Stomach (tissue), 9 donors: ENCODE measurements around the gene HOOK2. TPM values are rescaled to one million over a fixed set of nuclear protein-coding genes. Genes with fewer than 3 reads are reported as not detected.

Source experiments
- DNase-seq, 2 donors: peaks; one replicate each; pipeline versions ENCODE4 v3.0.0 to v3.0.0-alpha.2; 2013 to 2019
- H3K27ac ChIP-seq, 5 donors: fragments of 200-600 bp in 4 of 5; sonication (generic) in 4 of 5; one replicate each; pipeline ENCODE4 v1.5.1; 2013 to 2019; ENCODE audit warnings: mild to moderate bottlenecking in 1 of 5, moderate library complexity in 1 of 5
- H3K27me3 ChIP-seq, 3 donors: fragments of 200-600 bp; sonication (generic); one replicate each; pipeline ENCODE4 v1.5.1; 2017 to 2019; ENCODE audit warnings: mixed run types in 1 of 3
- H3K36me3 ChIP-seq, 4 donors: fragments of 200-600 bp; sonication (generic); 1 replicate in 3 of 4; 2 replicates in 1 of 4; pipeline ENCODE4 v1.5.1; 2016 to 2019
- H3K4me1 ChIP-seq, 4 donors: fragments of 200-600 bp; sonication (generic); one replicate each; pipeline ENCODE4 v1.5.1; 2016 to 2019
- H3K4me3 ChIP-seq, 4 donors: fragments of 200-600 bp; sonication (generic) in 3 of 4; one replicate each; pipeline ENCODE4 v1.5.1; 2016 to 2019; ENCODE audit warnings: mild to moderate bottlenecking in 1 of 4
- H3K9me3 ChIP-seq, 4 donors: fragments of 200-600 bp; sonication (generic); one replicate each; pipeline ENCODE4 v1.5.1; 2016 to 2019
- EP300 ChIP-seq: sonication (generic); formaldehyde crosslinking; IDR thresholded peaks from one replicate; pipeline ENCODE4 v1.6.1; 2017; ENCODE audit warnings: antibody characterized with exemption
- POLR2A ChIP-seq, 4 donors: fragments of 450-650 bp; IDR thresholded peaks; one replicate each; pipeline ENCODE4 v1.6.1; 2016; ENCODE audit warnings: antibody characterized with exemption in 4 of 4, control low read depth in 2 of 4, mild to moderate bottlenecking in 1 of 4, moderate library complexity in 1 of 4
- POLR2AphosphoS5 ChIP-seq, 3 donors: sonication (generic); formaldehyde crosslinking; IDR thresholded peaks; one replicate each; pipeline ENCODE4 v1.6.1; 2016; ENCODE audit warnings: antibody characterized with exemption in 3 of 3
- WGBS, 5 donors: extraction: QIAGEN DNeasy Blood & Tissue Kit in 3 of 5; methylation state at CpG; one replicate each; pipeline versions ENCODE4 v1.1.5 to v1.1.7; 2013 to 2018; 5-methylcytosine and 5-hydroxymethylcytosine counted together
- intact Hi-C: fragments of 100-400 bp; cut with DNase I; formaldehyde crosslinking; loops from one replicate; pipeline ENCODE4 v1.15.1; 2023; ENCODE audit warnings: low total_unique reads
- polyA plus RNA-seq, 3 donors: library from polyadenylated mRNA; stranded (reverse); fragments of 200-250 nt; gene quantifications; one replicate each; pipeline ENCODE4 v1.2.3, GENCODE V29; 2013
- total RNA-seq, 5 donors: library from RNA; depleted of rRNA; stranded (reverse); fragments of >200 nt; gene quantifications; one replicate each; pipeline versions ENCODE4 v1.1.0 to v1.2.3, GENCODE V29; 2014 to 2016
- TF ChIP-seq, protein P1 (sequence below), 7 experiments: fragments of 450-650 bp in 4 of 7; fragments of 200-600 bp in 3 of 7; sonication (generic) in 3 of 7; IDR thresholded peaks; one replicate each; pipeline ENCODE4 v1.5.1; 2016 to 2019; ENCODE audit warnings: antibody characterized with exemption in 7 of 7, control low read depth in 2 of 7, mild to moderate bottlenecking in 1 of 7
- donor health status: healthy with polysubstance abuse.
- donor health status: Bipolar disorder and iron deficiency.
- donor health status: healthy.

The HOOK2 gene
- total and polyA plus RNA-seq, 8 donors = 30.1 to 797 (median 70.4) TPM

DNA sequence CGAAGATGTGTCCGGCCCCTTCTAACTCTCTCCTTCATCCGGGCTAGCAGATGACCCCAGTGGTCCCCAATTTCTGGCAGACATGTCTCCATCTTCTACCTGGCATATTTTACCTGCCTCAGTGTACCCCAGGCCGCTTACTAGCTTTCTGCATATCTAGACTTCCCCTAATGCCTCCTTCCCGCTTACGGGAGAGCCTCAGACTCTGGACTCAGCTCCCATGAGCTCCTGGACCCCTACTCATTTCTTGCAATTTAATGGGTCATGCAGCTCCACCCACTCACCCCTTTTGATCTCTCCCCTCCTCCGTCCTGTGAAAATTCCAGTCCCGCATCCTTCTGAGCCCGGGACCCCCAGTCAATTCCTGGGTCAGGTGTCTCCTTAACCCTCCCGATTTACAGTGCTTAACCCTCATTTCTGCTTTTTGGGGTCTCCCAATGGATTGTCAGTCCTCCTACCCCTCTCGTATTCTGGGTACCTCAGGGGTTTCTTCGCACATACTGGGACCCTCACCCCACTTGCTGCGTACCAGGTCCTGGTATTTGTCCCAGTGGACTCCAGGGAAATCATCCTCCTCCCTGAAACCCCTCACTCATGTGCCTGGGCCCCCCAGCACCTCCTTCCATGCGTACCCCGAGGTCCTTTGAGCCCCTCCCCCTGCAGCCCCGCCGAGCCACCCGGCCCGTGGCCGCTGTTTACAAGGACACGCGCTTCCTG is 15.4 kb upstream of the HOOK2 start:
- TF ChIP-seq, protein P1, sequence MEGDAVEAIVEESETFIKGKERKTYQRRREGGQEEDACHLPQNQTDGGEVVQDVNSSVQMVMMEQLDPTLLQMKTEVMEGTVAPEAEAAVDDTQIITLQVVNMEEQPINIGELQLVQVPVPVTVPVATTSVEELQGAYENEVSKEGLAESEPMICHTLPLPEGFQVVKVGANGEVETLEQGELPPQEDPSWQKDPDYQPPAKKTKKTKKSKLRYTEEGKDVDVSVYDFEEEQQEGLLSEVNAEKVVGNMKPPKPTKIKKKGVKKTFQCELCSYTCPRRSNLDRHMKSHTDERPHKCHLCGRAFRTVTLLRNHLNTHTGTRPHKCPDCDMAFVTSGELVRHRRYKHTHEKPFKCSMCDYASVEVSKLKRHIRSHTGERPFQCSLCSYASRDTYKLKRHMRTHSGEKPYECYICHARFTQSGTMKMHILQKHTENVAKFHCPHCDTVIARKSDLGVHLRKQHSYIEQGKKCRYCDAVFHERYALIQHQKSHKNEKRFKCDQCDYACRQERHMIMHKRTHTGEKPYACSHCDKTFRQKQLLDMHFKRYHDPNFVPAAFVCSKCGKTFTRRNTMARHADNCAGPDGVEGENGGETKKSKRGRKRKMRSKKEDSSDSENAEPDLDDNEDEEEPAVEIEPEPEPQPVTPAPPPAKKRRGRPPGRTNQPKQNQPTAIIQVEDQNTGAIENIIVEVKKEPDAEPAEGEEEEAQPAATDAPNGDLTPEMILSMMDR (IDR thresholded peaks at IDR 0.05) = no peak
- TF ChIP-seq POLR2A (IDR thresholded peaks at IDR 0.05) (no peak), EP300 (no peak), POLR2AphosphoS5 (IDR thresholded peaks at IDR 0.05) (no peak)
- Histone ChIP-seq H3K9me3 (no peaks in the 10 kb centered on the region), H3K4me3 (peak overlapping the region; percentile 79 to 93 (median 86)), H3K27ac (peak overlapping the region; percentile 92 to 100 (median 99)), H3K36me3 (no peaks in the 10 kb centered on the region), H3K4me1 (peaks cover 58 to 66% (median 61%) of the 10 kb centered on the region in 4 donors), H3K27me3 (no peaks in the 10 kb centered on the region)
- DNase-seq = peak in 1 of 2 donors; percentile 56
- WGBS, 5 donors = 1% methylated on average over 13 to 22 of the region's 22 CpGs
- intact Hi-C loops = no loop called here

DNA sequence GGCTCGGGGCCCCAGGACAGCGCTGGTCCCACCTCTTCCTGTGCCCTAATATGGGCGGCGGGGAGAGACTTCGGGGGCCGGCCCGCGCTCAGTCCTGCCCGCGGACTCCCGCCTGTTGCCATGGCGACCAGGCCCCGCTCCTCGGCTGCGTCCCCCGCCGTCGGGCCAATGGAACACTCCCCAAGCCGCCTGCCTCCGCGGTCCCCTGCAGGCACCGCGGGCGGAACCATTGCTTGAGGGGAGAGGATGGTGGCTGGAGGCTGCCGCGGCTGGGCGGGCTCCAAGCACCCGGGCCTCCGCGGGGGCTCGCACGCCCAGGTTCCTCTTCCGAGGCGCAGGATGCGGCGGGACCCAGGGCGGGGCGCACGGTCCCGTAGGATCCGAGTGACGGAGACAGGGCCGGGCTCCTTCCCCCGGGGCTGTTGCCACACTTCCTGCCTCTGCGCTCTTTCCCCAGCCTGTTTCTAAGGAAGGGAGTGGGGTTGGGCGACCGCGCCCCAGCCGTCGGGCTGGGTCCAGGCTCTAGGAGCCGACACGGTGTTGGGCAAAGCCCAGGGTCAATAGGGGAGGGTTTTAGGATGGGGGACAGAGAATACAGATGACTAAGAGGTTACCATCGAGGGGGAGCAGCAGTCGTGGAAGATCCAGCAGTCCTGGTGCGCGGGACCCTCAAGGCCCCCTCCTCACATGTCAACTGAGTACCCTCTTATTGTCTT is 14.7 kb upstream of the HOOK2 start:
- peak overlapping the region; percentile 79 to 93 (median 86) for H3K4me3 ChIP-seq
- TF ChIP-seq EP300 (peak; percentile 31), POLR2A (IDR thresholded peaks at IDR 0.05) (peak in 2 of 4 donors; percentile 45 to 84), POLR2AphosphoS5 (IDR thresholded peaks at IDR 0.05) (peak; percentile 91 to 98 (median 97))
- TF ChIP-seq, protein P1 (IDR thresholded peaks at IDR 0.05) = no peak
- no peaks in the 10 kb centered on the region for H3K27me3 ChIP-seq
- peak overlapping the region; percentile 92 to 100 (median 99) for H3K27ac ChIP-seq
- peak; percentile 96 to 99 for DNase-seq
- intact Hi-C loops = no loop called here
- no peaks in the 10 kb centered on the region for H3K9me3 ChIP-seq
- 0 to 1% (median 0%) methylated on average over 18 to 56 of the region's 56 CpGs for WGBS, 5 donors
- no peaks in the 10 kb centered on the region for H3K36me3 ChIP-seq
- peaks cover 61 to 72% (median 63%) of the 10 kb centered on the region in 4 donors for H3K4me1 ChIP-seq

DNA sequence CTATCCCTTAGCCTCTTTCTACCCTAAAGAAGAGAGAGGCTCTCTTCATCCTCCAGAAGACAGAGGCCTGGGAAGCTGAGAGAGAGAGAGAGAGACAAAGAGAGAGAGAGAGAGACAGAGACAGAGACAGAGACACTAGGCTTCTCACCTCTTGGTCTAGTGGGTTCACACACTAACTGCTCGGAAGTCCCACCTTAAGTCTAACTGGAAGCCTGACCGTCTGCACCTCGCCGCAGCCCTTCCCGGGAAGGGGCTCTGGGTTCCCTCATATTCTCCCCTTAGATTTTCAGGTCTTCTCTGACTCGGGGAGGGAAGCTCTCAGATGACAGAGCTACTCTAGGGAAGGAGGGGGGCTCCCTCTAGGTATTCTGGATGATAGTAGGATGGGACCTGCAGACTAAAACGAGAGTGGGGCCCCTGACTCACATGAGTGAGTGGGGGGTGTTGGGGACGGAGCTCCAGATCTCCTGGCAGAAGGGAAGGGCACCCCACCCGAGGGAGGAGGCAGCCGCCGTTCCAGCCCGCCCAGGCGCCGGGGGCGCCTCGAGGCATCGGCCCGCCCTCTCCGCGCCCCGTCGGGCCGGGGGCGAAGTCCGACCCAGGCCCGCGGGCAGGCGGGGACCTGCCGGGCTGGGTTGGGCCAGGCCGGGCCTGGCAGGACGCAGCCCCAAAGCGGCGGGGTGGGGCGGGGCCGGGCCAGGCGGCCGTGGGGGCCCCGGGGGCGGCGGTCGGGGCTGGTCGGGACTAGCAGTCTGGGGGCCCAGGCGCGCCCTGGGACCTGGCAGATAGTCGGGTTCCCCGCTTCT is 13.9 kb upstream of the HOOK2 start:
- peak overlapping the region; percentile 79 to 93 (median 86) for H3K4me3 ChIP-seq
- H3K36me3 ChIP-seq = no peaks in the 10 kb centered on the region
- no peak for DNase-seq
- H3K27ac ChIP-seq = peak overlapping the region; percentile 92 to 100 (median 99)
- H3K4me1 ChIP-seq = peaks cover 62 to 72% (median 64%) of the 10 kb centered on the region in 4 donors
- H3K9me3 ChIP-seq = no peaks in the 10 kb centered on the region
- no peaks in the 10 kb centered on the region for H3K27me3 ChIP-seq
- intact Hi-C loops = no loop called here
- 0 to 3% (median 1%) methylated on average over 6 to 46 of the region's 46 CpGs for WGBS, 5 donors
- no peak for TF ChIP-seq POLR2AphosphoS5 (IDR thresholded peaks at IDR 0.05)
- TF ChIP-seq, protein P1 (IDR thresholded peaks at IDR 0.05) = no peak
- no peak for TF ChIP-seq POLR2A (IDR thresholded peaks at IDR 0.05)
- TF ChIP-seq EP300 = no peak

DNA sequence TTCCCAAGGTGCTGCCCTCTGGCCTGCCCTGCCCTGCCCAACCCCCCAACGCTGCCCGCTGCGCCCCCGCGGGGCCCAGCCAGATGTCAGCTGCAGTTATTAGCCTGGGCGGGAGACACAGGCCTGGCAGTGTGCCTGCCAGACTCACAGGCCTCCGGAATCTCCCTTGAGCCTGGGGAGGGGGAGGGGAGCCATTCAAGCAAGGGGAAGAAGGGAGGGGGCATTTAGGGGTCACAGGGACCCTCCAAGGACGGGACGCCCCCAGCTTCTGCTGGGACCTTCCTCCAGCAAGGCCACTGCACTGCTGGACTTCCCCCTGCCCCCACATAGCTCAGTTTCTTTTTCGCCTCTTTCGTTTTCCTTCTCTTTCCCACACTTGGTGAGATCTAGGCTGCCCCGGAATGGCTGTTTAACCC is 13.3 kb upstream of the HOOK2 start:
- Histone ChIP-seq H3K4me3 (peak overlapping the region; percentile 79 to 93 (median 86)), H3K27me3 (no peaks in the 10 kb centered on the region), H3K27ac (peak overlapping the region; percentile 92 to 100 (median 99)), H3K4me1 (peaks cover 63 to 72% (median 66%) of the 10 kb centered on the region in 4 donors), H3K9me3 (no peaks in the 10 kb centered on the region), H3K36me3 (no peaks in the 10 kb centered on the region)
- intact Hi-C loops = no loop called here
- peak; percentile 81 to 95 for DNase-seq
- TF ChIP-seq, protein P1 (IDR thresholded peaks at IDR 0.05) = no peak
- TF ChIP-seq POLR2AphosphoS5 (IDR thresholded peaks at IDR 0.05) = peak; percentile 10 to 32 (median 31)
- WGBS, 5 donors = 0 to 4% (median 1%) methylated on average over 6 to 12 of the region's 12 CpGs
